Measurements from ENCODE around the gene GAS1. TPM values are rescaled to one million over a fixed set of nuclear protein-coding genes. Genes with fewer than 3 reads are reported as not detected.

Gene GAS1, protein sequence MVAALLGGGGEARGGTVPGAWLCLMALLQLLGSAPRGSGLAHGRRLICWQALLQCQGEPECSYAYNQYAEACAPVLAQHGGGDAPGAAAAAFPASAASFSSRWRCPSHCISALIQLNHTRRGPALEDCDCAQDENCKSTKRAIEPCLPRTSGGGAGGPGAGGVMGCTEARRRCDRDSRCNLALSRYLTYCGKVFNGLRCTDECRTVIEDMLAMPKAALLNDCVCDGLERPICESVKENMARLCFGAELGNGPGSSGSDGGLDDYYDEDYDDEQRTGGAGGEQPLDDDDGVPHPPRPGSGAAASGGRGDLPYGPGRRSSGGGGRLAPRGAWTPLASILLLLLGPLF
- total RNA-seq (18.2 and 22.6 TPM in 2 replicates), polyA plus RNA-seq (12.9 and 14.5 TPM in 2 replicates)

DNA sequence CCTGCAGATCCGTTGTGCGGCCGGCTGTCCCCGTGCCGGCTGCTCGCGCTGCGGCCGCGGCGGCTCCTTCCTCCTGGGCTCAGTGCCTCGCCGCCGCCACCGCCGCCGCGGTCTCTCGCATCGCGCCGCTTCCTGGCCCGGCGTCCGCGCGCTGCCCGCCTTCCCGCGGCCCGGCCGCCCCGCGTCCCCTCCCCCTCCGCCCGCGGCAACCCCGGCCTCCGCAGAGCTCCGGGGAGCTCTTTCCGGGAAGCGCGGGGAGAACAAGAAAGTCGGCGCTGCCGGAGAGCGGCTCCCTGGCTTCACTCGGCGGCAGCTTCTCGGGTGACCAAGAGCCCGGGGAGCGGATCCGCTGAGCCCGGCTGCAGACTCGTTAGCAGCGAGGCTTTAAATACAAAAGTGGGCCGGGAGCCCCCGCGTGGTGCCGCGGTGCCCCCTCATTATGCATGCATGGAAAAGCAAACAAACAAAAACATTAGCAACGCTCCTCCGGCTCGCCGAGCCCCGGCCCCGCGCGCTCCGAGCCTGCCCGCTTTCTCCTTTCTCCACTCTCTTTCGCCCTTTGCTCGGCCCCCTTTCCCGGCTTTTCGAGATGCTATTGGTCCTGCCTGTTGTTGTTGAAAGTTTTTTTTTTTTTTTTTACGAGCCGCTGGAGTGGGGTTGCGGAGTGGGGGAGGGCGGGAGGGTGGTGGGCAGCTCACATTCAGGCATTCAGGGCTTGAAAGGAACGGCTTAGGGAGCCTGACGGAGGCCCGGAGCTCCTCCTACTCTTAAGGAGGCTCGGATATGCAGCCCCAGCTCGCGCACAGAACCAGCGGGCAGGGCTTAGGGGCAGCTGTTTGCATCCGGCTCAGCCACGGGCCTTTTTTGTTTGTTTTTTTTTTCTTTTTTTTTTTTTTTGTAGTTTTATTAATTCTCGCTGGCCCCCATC is at the start of gene GAS1:
GAS1 (minus strand) TSS at position 361 of the 928 bp plus-strand sequence. CDS start 727 bp downstream, outside the sequence.
- Histone ChIP-seq H3K4me3 (peak within 1 kb of the TSS; percentile 84), H3K36me3 (no peaks in the 10 kb centered on the region), H3K4me1 (ENCODE audit: low read depth) (peaks cover 26% of the 10 kb centered on the region), H3K9me3 (ENCODE audit: low read depth) (no peaks in the 10 kb centered on the region), H3K27me3 (peaks cover 4% of the 10 kb centered on the region), H3K27ac (peak within 1 kb of the TSS; percentile 87)
- TF ChIP-seq, protein P1, sequence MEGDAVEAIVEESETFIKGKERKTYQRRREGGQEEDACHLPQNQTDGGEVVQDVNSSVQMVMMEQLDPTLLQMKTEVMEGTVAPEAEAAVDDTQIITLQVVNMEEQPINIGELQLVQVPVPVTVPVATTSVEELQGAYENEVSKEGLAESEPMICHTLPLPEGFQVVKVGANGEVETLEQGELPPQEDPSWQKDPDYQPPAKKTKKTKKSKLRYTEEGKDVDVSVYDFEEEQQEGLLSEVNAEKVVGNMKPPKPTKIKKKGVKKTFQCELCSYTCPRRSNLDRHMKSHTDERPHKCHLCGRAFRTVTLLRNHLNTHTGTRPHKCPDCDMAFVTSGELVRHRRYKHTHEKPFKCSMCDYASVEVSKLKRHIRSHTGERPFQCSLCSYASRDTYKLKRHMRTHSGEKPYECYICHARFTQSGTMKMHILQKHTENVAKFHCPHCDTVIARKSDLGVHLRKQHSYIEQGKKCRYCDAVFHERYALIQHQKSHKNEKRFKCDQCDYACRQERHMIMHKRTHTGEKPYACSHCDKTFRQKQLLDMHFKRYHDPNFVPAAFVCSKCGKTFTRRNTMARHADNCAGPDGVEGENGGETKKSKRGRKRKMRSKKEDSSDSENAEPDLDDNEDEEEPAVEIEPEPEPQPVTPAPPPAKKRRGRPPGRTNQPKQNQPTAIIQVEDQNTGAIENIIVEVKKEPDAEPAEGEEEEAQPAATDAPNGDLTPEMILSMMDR (IDR thresholded peaks at IDR 0.05; ENCODE audit: low read depth, low read length): no peak
- DNase-seq (ENCODE audit: low read depth in 1 of 2, low spot score in 1 of 2): peak; percentile 95 to 99

DNA sequence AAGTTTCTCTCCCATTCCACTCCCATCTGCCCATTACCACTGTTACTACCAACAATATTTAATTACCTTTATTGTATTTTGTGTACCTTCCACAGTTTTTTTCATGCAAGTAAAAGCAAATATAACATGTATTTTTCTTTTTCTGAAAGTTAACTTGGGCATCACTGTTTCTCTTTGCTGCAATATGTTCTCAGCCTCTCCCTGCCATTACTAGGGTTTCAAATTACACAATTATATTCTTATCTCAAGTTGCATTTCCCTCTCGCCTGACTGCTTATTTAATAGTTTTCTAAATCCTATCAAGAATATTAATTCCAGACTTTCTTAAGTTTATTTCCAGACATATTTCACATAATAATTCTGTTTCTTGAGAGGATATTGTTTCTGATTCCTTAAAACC is 46.9 kb upstream of the GAS1 start:
- H3K27me3 ChIP-seq: no peaks in the 10 kb centered on the region
- H3K27ac ChIP-seq: no peak overlapping the region
- no peak overlapping the region for H3K4me3 ChIP-seq
- H3K4me1 ChIP-seq (ENCODE audit: low read depth): no peaks in the 10 kb centered on the region
- TF ChIP-seq, protein P1 (IDR thresholded peaks at IDR 0.05; ENCODE audit: low read depth, low read length): no peak
- no peaks in the 10 kb centered on the region for H3K36me3 ChIP-seq
- H3K9me3 ChIP-seq (ENCODE audit: low read depth): no peaks in the 10 kb centered on the region
- peak in 1 of 2 donors; percentile 41 for DNase-seq (ENCODE audit: low read depth in 1 of 2, low spot score in 1 of 2)

DNA sequence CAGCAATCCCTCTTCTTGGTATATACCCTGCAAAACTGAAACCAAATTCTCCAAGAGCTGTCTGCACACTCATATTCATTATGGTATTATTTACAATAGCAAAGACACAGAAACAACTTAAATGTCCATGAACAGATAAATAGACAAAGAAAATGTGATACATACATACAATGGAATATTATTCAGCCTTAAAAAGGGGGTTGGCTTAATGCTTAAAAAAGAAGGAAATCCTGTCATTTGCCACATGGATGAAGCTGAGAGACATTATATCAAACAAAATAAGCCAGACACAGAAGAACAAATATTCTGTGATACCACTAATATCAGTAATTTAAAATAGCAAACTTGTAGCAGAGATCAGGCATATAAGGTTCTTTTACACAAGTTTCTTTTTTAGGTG is 46.5 kb upstream of the GAS1 start:
- Histone ChIP-seq H3K36me3 (no peaks in the 10 kb centered on the region), H3K27me3 (no peaks in the 10 kb centered on the region), H3K4me3 (no peak overlapping the region), H3K27ac (no peak overlapping the region), H3K9me3 (ENCODE audit: low read depth) (no peaks in the 10 kb centered on the region), H3K4me1 (ENCODE audit: low read depth) (no peaks in the 10 kb centered on the region)
- DNase-seq (ENCODE audit: low read depth in 1 of 2, low spot score in 1 of 2): no peak
- TF ChIP-seq, protein P1 (IDR thresholded peaks at IDR 0.05; ENCODE audit: low read depth, low read length): no peak

DNA sequence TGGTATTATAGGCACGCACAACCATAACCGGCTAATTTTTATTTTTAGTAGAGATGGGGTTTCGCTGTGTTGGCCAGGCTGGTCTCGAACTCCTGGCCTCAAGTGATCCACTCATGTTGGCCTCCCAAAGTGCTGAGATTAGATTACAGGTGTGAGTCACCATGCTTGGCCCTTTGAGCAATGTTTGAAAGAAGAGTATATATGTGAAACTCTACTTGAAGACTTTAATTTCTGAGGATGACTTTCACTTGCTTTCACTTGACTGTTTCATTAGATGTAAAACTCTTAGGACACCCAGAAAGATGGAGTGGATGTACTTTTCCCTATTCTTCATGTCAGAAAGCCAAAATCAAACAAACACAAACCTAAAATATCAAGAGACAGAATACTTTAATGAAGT is 43.8 kb upstream of the GAS1 start:
- no peaks in the 10 kb centered on the region for H3K9me3 ChIP-seq (ENCODE audit: low read depth)
- peak in 1 of 2 donors; percentile 38 for DNase-seq (ENCODE audit: low read depth in 1 of 2, low spot score in 1 of 2)
- H3K4me1 ChIP-seq (ENCODE audit: low read depth): no peaks in the 10 kb centered on the region
- H3K27me3 ChIP-seq: no peaks in the 10 kb centered on the region
- no peak overlapping the region for H3K27ac ChIP-seq
- no peaks in the 10 kb centered on the region for H3K36me3 ChIP-seq
- H3K4me3 ChIP-seq: no peak overlapping the region
- TF ChIP-seq, protein P1 (IDR thresholded peaks at IDR 0.05; ENCODE audit: low read depth, low read length): no peak

DNA sequence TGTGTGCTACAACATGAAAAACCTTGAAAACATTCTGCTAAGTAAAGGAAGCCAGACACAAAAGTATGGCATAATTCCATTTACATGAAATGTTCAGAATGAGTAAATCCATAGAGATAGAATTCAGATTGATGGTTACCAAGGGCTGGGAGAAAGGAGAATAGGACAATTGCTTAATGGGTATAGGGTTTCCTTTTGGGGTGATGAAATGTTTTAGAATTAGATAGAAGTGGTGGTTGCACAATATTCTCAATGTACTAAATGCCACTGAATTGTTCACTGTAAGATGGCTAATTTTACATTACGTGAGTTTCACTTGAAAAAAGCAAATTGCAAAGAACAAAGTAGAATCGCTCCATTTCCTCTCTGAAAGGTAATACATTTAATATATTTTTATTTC is 43.0 kb upstream of the GAS1 start:
- DNase-seq (ENCODE audit: low read depth in 1 of 2, low spot score in 1 of 2): peak in 1 of 2 donors; percentile 85
- Histone ChIP-seq H3K36me3 (no peaks in the 10 kb centered on the region), H3K27ac (no peak overlapping the region), H3K4me1 (ENCODE audit: low read depth) (no peaks in the 10 kb centered on the region), H3K27me3 (no peaks in the 10 kb centered on the region), H3K4me3 (no peak overlapping the region), H3K9me3 (ENCODE audit: low read depth) (no peaks in the 10 kb centered on the region)
- TF ChIP-seq, protein P1 (IDR thresholded peaks at IDR 0.05; ENCODE audit: low read depth, low read length): no peak
